ENCODE data around the gene CDC42EP1. TPM values are rescaled to one million over a fixed set of nuclear protein-coding genes. Genes with fewer than 3 reads are reported as not detected.
A peak's percentile ranks its signal among the peaks of the same experiment; 100 is the strongest.

The CDC42EP1 gene
- total RNA-seq, 1 experiment from 2014 or later: 75.0 TPM

DNA sequence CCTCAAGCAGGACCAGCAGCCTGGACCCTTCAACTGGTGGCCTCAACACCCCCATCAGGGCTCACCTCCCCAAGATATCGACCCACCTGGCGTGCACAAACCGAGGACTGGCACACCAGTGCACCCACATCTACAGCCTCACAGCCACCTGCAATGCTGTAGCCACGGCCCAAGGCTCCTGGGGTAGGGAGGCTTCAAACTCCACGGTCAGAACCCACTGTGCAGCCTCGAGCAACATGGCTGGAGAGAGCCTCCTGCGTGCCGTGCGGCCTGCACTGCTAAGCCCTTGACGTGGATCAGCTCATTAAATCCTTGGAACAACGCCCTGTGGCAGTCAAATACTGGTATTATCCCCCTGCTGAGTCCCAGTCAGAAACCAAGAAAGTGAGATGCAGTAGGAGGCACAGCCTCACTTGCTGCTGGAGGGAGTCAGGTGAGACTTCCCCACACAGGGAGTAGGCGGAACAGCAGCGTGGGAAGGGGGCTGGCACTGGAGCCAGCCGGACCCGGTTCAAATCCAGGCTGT lies 45.7 kb upstream of the CDC42EP1 start:
- H3K27ac Mint-ChIP-seq (ENCODE audit: unreplicated experiment): peak overlapping the region; percentile 63
- BruUV-seq (replicated peaks): no TSS peak
- CTCF ChIA-PET: interaction anchor here (0.9 kb wide), 1 partner anchor 47 kb away, joined by 3 read pairs; no protein-coding TSS in a partner anchor
- Histone ChIP-seq H3K27me3 (replicated peaks; ENCODE audit: control insufficient read depth, insufficient read depth, low read length) (no peaks in the 10 kb centered on the region), H3K4me3 (ENCODE audit: low read depth, low read length) (no peak overlapping the region), H3K36me3 (ENCODE audit: control insufficient read depth, insufficient read depth, low read length) (peaks cover 7% of the 10 kb centered on the region; the same call in 1 of the 2 replicates), H3K4me1 (peaks cover 33% of the 10 kb centered on the region), H3K9me3 (no peaks in the 10 kb centered on the region)
- H3K27me3 Mint-ChIP-seq (ENCODE audit: insufficient read depth, unreplicated experiment): no peaks in the 10 kb centered on the region
- H3K4me3 Mint-ChIP-seq (ENCODE audit: unreplicated experiment): no peak overlapping the region
- TF ChIP-seq, protein P1, sequence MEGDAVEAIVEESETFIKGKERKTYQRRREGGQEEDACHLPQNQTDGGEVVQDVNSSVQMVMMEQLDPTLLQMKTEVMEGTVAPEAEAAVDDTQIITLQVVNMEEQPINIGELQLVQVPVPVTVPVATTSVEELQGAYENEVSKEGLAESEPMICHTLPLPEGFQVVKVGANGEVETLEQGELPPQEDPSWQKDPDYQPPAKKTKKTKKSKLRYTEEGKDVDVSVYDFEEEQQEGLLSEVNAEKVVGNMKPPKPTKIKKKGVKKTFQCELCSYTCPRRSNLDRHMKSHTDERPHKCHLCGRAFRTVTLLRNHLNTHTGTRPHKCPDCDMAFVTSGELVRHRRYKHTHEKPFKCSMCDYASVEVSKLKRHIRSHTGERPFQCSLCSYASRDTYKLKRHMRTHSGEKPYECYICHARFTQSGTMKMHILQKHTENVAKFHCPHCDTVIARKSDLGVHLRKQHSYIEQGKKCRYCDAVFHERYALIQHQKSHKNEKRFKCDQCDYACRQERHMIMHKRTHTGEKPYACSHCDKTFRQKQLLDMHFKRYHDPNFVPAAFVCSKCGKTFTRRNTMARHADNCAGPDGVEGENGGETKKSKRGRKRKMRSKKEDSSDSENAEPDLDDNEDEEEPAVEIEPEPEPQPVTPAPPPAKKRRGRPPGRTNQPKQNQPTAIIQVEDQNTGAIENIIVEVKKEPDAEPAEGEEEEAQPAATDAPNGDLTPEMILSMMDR (IDR thresholded peaks at IDR 0.05; ENCODE audit: insufficient read depth in 1 of 2, low read depth in 1 of 2, low read length in 1 of 2, severe bottlenecking in 1 of 2, unreplicated experiment in 1 of 2): no peak
- peaks cover 30% of the 10 kb centered on the region for H3K36me3 Mint-ChIP-seq (ENCODE audit: insufficient read depth, unreplicated experiment)
- H3K4me1 Mint-ChIP-seq (ENCODE audit: low read depth, unreplicated experiment): peaks cover 24% of the 10 kb centered on the region
- intact Hi-C loops (cut with micrococcal nuclease; ENCODE audit: unreplicated experiment): no loop called here
- DNase-seq: no peak
- H3K9me3 Mint-ChIP-seq (ENCODE audit: unreplicated experiment): no peaks in the 10 kb centered on the region
- POLR2A ChIA-PET: no interaction called here

DNA sequence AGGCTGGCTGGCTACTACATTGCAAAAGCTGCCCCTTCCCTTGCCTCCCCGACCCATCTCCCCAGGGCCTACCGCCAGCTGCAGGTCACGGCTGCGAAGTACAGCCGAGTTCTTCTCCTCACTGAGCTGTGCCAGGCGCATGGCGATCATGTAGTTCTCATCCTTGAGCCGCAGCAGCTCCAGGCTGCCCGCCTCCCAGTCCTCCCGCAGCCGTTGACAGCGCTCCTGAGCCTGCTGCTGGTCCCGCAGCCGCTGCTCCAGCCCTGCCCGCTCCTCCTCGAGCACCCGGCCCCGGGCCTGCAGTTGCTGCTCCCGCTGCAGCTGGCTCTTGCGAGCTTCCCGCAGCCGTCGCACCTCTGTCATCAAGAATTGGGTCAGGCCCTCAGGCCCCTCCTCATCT lies 44.4 kb upstream of the CDC42EP1 start:
- Mint-ChIP-seq H3K4me1 (ENCODE audit: low read depth, unreplicated experiment) (peaks cover 15% of the 10 kb centered on the region), H3K27ac (ENCODE audit: unreplicated experiment) (no peak overlapping the region), H3K9me3 (ENCODE audit: unreplicated experiment) (no peaks in the 10 kb centered on the region), H3K4me3 (ENCODE audit: unreplicated experiment) (no peak overlapping the region), H3K27me3 (ENCODE audit: insufficient read depth, unreplicated experiment) (no peaks in the 10 kb centered on the region), H3K36me3 (ENCODE audit: insufficient read depth, unreplicated experiment) (peaks cover 30% of the 10 kb centered on the region)
- intact Hi-C loops (cut with micrococcal nuclease; ENCODE audit: unreplicated experiment): no loop called here
- no peak for DNase-seq
- Histone ChIP-seq H3K36me3 (ENCODE audit: control insufficient read depth, insufficient read depth, low read length) (peaks cover 7% of the 10 kb centered on the region; the same call in 1 of the 2 replicates), H3K4me3 (ENCODE audit: low read depth, low read length) (no peak overlapping the region), H3K27me3 (replicated peaks; ENCODE audit: control insufficient read depth, insufficient read depth, low read length) (no peaks in the 10 kb centered on the region), H3K9me3 (no peaks in the 10 kb centered on the region), H3K4me1 (peaks cover 28% of the 10 kb centered on the region)
- TF ChIP-seq, protein P1 (IDR thresholded peaks at IDR 0.05; ENCODE audit: insufficient read depth in 1 of 2, low read depth in 1 of 2, low read length in 1 of 2, severe bottlenecking in 1 of 2, unreplicated experiment in 1 of 2): no peak
- ChIA-PET CTCF (no interaction called here), POLR2A (no interaction called here)
- BruUV-seq (replicated peaks): no TSS peak

DNA sequence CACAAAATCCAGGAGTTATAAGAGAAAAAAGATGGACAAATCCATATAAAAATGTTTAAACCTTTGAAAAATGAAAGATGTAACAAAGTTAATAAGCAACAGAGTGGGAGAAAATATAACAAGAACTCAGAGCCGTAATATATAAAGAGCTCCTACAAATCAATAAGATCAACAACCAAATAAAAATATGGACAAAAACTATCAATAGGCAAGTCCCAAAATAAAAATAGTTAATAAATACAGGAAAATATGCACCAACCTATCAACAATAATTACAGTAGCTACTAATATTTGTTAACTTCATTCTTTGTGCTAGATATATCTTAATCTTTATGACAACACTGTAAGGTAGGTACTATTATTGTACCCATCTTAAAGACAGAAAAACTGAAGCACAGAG lies 43.8 kb upstream of the CDC42EP1 start:
- TSS peak; percentile 11 for BruUV-seq (replicated peaks)
- Mint-ChIP-seq H3K4me1 (ENCODE audit: low read depth, unreplicated experiment) (peaks cover 15% of the 10 kb centered on the region), H3K36me3 (ENCODE audit: insufficient read depth, unreplicated experiment) (peaks cover 30% of the 10 kb centered on the region), H3K4me3 (ENCODE audit: unreplicated experiment) (no peak overlapping the region), H3K9me3 (ENCODE audit: unreplicated experiment) (no peaks in the 10 kb centered on the region), H3K27me3 (ENCODE audit: insufficient read depth, unreplicated experiment) (no peaks in the 10 kb centered on the region), H3K27ac (ENCODE audit: unreplicated experiment) (no peak overlapping the region)
- TF ChIP-seq, protein P1 (IDR thresholded peaks at IDR 0.05; ENCODE audit: insufficient read depth in 1 of 2, low read depth in 1 of 2, low read length in 1 of 2, severe bottlenecking in 1 of 2, unreplicated experiment in 1 of 2): no peak
- Histone ChIP-seq H3K4me3 (ENCODE audit: low read depth, low read length) (no peak overlapping the region), H3K9me3 (no peaks in the 10 kb centered on the region), H3K27me3 (replicated peaks; ENCODE audit: control insufficient read depth, insufficient read depth, low read length) (no peaks in the 10 kb centered on the region), H3K4me1 (peaks cover 27% of the 10 kb centered on the region), H3K36me3 (ENCODE audit: control insufficient read depth, insufficient read depth, low read length) (peaks cover 7% of the 10 kb centered on the region; the same call in 1 of the 2 replicates)
- CTCF ChIA-PET: no interaction called here
- DNase-seq: no peak
- POLR2A ChIA-PET: no interaction called here
- intact Hi-C loops (cut with micrococcal nuclease; ENCODE audit: unreplicated experiment): no loop called here

Measured in Caco-2 (cell line).